Brain microvascular endothelial cell (primary cell): ENCODE measurements around the gene FANK1.
"Not testable (repeated sequence)": the region's sequence is repeated elsewhere in the genome, so short reads cannot be mapped to it uniquely, and the experiment has no call there.

ENCODE experiments used
- DNase-seq: peaks from one replicate; pipeline ENCODE4 v3.0.0-alpha.2; 2020
- H3K27ac ChIP-seq: fragments of 250-450 bp; sonication (Bioruptor Pico); 2 replicates; pipeline ENCODE4 v1.5.1; 2020; ENCODE audit warnings: mild to moderate bottlenecking, moderate library complexity
- H3K27me3 ChIP-seq: fragments of 250-450 bp; sonication (Bioruptor Pico); replicated peaks from 2 replicates; pipeline ENCODE4 v1.5.1; 2020; ENCODE audit warnings: mild to moderate bottlenecking
- H3K36me3 ChIP-seq: fragments of 250-450 bp; sonication (Bioruptor Pico); replicated peaks from 2 replicates; pipeline ENCODE4 v1.5.1; 2020; ENCODE audit warnings: mild to moderate bottlenecking
- H3K4me3 ChIP-seq: 2 replicates; pipeline ENCODE4 v1.5.1; 2011; ENCODE audit warnings: low read depth, mild to moderate bottlenecking, control low read depth, low read length, moderate library complexity
- in situ Hi-C: cut with HindIII; loops from 2 replicates; pipeline ENCODE4 v1.10.0; 2017; ENCODE audit warnings: low sequenced_read_pairs, low pct_ligation_motif_present
- TF ChIP-seq, protein P1 (sequence below): IDR thresholded peaks from 2 replicates; pipeline ENCODE4 v1.5.1; 2011; ENCODE audit warnings: low read depth, mild to moderate bottlenecking, moderate library complexity, low read length, control low read depth, inconsistent platforms; ENCODE audit errors: missing control alignments

The FANK1 gene

DNA sequence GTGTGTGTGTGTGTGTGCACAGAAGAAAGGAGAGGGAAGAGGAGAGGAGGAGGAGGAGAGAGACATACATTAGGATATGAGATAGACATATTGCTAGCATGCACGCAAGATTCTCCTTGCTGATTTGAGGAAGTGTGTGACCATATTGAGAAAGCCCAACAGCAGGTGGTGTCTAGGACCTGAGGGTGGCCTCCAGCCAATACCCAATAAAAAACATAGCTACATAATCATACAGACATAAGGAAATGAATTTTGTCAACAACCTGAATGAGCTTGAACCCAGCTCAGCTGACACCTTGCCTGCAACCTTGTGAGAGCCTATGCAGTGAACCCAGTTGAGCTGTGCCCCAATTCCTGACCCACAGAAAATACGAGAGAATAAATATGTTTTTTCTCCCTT is 11.2 kb downstream of the FANK1 start:
- DNase-seq, H3K27me3 ChIP-seq, in situ Hi-C loops, H3K4me3 ChIP-seq, H3K36me3 ChIP-seq, H3K27ac ChIP-seq: not testable (repeated sequence)

DNA sequence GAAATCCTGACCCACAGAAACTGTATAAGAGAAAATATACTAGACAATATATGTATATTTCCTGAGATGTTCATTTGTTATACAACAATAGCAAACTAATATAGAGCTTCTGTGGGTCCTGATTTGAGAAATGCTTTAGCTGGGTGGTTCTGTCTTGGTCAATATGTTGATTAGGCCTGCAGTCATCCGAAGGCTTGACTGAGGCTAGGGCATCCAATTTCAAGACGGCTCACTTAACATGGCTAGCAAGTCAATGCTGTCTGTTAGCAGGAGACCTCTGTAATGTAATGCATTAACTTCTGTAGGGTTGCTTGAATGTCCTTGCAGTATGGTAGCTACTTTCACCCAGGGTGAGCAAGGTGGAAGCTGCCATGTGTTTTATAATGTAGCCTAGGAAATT is 12.4 kb downstream of the FANK1 start:
- DNase-seq, H3K27me3 ChIP-seq, H3K4me3 ChIP-seq, H3K36me3 ChIP-seq, H3K27ac ChIP-seq, in situ Hi-C loops: not testable (repeated sequence)

DNA sequence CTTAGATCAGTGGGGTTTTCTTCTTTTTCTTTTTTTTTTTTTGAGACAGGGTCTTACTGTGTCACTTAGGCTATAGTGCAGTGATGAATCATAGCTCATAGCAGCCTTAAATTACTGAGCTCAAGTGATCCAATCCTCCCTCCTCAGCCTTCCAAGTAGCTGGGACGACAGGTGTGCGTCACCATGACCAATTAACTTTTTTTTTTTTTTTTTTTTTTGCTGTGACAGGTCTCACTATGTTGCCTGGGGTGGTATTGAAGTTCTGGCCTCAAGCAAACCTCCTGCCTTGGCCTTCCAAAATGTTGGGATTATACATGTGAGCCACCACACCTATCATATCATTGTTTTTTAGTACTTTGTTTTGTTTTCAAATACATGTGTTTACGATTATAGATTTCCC is 13.1 kb downstream of the FANK1 start:
- H3K27me3 ChIP-seq, H3K27ac ChIP-seq, H3K36me3 ChIP-seq, DNase-seq, in situ Hi-C loops, H3K4me3 ChIP-seq: not testable (repeated sequence)

DNA sequence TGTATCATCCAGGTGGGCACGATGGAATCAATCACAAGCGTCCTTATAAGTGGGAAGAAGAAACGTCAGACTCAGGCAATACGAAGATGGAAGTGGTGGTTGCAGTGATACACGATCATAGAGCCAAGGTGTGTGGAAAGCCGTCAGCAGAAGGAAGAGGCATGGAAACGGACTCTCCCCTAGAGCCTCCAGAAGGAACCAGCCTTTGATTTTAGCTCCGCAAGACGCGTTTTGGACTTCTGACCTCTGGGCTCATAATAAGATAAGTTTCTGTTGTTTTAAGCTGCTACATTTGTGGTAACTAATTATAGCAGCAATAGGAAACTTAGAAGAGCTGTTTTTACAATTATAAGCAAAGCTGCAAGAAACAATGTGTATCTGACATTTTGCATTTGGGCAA is 14.8 kb downstream of the FANK1 start:
- no peak for DNase-seq
- H3K27me3 ChIP-seq: no peaks in the 10 kb centered on the region
- no peak overlapping the region for H3K4me3 ChIP-seq
- TF ChIP-seq, protein P1, sequence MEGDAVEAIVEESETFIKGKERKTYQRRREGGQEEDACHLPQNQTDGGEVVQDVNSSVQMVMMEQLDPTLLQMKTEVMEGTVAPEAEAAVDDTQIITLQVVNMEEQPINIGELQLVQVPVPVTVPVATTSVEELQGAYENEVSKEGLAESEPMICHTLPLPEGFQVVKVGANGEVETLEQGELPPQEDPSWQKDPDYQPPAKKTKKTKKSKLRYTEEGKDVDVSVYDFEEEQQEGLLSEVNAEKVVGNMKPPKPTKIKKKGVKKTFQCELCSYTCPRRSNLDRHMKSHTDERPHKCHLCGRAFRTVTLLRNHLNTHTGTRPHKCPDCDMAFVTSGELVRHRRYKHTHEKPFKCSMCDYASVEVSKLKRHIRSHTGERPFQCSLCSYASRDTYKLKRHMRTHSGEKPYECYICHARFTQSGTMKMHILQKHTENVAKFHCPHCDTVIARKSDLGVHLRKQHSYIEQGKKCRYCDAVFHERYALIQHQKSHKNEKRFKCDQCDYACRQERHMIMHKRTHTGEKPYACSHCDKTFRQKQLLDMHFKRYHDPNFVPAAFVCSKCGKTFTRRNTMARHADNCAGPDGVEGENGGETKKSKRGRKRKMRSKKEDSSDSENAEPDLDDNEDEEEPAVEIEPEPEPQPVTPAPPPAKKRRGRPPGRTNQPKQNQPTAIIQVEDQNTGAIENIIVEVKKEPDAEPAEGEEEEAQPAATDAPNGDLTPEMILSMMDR: no peak
- H3K27ac ChIP-seq: no peak overlapping the region
- in situ Hi-C loops: no loop called here
- no peaks in the 10 kb centered on the region for H3K36me3 ChIP-seq

DNA sequence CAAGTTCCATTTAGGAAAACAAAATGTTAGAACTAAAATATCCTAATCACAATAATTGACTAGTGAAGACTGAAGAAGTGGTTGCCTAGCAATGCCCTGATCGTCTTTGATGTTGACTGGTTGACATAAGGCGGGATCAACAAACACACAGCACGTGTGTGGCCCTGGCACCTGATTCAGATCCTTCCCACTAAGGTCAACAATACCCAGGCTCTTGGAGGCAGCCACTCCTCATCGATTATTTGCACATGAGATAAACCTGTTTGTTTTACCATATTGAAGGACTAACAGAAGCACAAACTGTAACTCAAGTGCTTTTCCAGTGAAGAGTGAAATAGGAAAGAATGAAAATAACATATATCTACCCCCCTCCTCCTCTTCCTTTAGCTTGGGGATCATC is 15.6 kb downstream of the FANK1 start:
- DNase-seq: no peak
- H3K4me3 ChIP-seq: no peak overlapping the region
- no peak overlapping the region for H3K27ac ChIP-seq
- TF ChIP-seq, protein P1: no peak
- H3K27me3 ChIP-seq: no peaks in the 10 kb centered on the region
- in situ Hi-C loops: no loop called here
- no peaks in the 10 kb centered on the region for H3K36me3 ChIP-seq

DNA sequence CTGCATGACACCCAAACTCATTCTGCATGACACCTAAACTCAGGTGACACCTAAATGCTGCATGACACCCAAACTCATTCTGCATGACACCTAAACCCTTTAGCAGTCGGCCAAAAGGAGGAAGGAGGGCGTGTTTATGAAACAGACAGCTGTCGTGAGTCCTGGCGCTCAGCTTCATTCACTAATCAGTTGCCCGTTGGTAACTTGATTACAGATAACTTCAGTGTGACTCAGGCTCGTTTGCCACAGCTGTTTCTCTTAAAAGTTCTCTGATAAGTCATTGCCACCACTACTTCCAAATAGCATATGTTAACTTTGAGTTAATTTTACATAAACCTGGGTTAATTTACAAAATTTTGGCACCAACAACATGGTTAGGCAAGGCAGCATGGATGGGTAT is 16.9 kb downstream of the FANK1 start:
- H3K4me3 ChIP-seq, in situ Hi-C loops, DNase-seq, H3K36me3 ChIP-seq, H3K27ac ChIP-seq, H3K27me3 ChIP-seq: not testable (repeated sequence)

DNA sequence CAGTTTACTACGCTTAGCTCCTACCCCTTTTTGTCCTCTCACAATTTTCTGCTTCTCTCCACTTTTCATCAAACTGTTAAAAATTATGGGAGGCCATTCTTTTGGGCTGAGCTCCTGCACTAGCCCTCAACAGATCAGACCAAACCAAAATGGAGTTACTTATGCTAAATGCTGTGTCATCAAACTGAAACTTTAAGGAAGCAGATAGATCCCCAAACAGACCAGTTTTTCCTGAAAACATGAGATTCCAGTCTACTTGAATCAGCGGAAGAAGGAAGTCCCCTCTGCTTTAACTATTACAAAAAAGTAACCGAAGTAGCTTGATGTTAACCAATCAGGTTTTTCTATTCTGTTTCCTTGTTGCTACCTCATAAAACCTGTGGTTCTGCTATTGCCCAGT is 20.6 kb downstream of the FANK1 start:
- in situ Hi-C loops: no loop called here
- TF ChIP-seq, protein P1: no peak

DNA sequence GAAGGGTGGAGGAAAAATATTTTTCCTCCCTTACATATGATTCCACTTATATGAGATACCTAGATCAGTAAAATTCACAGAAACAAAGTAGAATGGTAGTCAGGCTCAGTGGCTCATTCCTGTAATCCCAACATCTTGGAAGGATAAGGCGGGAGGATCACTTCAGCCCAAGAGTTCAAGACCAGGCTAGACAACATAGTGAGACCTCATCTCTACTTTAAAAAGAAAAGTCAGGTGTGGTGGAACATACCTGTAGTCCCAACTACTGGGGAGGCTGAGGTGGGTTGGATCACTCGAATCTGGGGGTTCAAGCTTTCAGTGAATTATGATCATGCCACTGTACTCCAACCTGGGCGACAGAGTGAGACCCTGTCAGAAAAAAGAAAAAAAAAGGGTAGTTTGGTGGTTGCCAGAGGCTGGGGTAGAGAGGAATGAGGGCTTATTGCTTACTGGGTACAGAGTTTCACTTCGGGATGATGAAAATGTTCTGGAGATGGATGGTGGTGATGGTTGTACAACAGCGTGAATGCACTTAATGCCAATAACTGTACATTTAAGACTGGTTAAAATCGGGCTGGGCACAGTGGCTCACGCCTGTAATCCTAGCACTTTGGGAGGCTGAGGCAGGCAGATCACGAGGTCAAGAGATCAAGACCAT is 21.5 kb downstream of the FANK1 start:
- not testable (repeated sequence) for DNase-seq

More for the DNA sequence above, 20.6 kb downstream of the FANK1 start:
- Histone ChIP-seq H3K36me3 (no peaks in the 10 kb centered on the region), H3K27ac (no peak overlapping the region), H3K27me3 (no peaks in the 10 kb centered on the region), H3K4me3 (no peak overlapping the region)
- DNase-seq: no peak

DNA sequence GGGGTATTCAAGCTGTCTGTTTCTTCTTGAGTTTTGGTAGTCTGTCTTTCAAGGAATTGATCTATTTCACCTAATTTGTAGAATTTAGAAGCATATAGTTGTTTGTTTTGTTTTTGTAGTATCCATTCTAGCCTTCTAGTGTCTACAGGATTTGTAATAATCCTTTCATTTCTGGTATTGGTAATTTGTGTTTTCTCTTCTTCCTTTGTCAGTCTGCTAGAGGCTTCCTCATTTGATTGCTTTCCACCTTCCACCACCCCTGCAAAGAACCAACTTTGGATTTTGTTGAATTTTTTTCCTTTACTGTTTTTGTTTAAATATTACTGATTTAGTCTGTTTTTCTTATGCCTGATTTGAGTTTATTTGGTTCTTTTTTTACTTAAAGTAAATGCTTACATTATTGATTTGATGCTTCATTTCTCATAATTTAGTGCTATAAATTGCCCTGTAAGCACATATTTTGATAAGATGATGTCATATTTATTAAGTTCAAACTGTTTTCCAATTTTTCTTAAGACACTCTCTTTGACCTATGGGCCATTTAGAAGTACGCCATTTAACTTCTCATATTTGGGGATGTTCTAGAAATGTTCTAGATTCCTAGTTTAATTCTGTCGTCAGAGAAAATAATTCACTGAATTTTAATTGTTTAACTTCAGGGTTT is 25.4 kb downstream of the FANK1 start:
- H3K36me3 ChIP-seq, H3K27ac ChIP-seq, H3K4me3 ChIP-seq, H3K27me3 ChIP-seq, in situ Hi-C loops, DNase-seq: not testable (repeated sequence)

More for the DNA sequence above, 21.5 kb downstream of the FANK1 start:
- H3K27me3 ChIP-seq, H3K27ac ChIP-seq, in situ Hi-C loops, H3K4me3 ChIP-seq, H3K36me3 ChIP-seq: not testable (repeated sequence)
